ENCODE results near the gene SGPL1. TPM values are rescaled to one million over a fixed set of nuclear protein-coding genes. Genes with fewer than 3 reads are reported as not detected.

Gene SGPL1
- total RNA-seq, 6 experiments from 2014 or later: 33.2 to 50.1 (median 38.0) TPM

- no peak for TF ChIP-seq CTCF (IDR thresholded peaks at IDR 0.05)
- no peak for TF ChIP-seq POLR2A (IDR thresholded peaks at IDR 0.05)
- Histone ChIP-seq H3K36me3 (no peaks in the 10 kb centered on the region), H3K4me3 (no peak overlapping the region), H3K27me3 (no peaks in the 10 kb centered on the region), H3K9me3 (no peaks in the 10 kb centered on the region), H3K27ac (no peak overlapping the region), H3K4me1 (no peaks in the 10 kb centered on the region)
- intact Hi-C loops (cut with DNase I): loop anchor here in 1 of 2 donors (10.0 kb wide), 1 partner anchor 354 kb away; no protein-coding TSS in a partner anchor
- WGBS (ENCODE audit: insufficient coverage, low coverage, low lambda C conversion rate, missing lambda C conversion rate): 61% methylated on average over 12 of the region's 17 CpGs
- DNase-seq: no peak
- no peak for ATAC-seq
Measured at GRCh38 chr10:70930263-70931000, 114.7 kb downstream of the SGPL1 start.

Small RNA genes within 50 kb of the gene (small RNA-seq; reads per million reads assigned to genes)
- 0 reads per million in 2 experiments for gene RPS26P40

Other genes with a start within 250 kb of the SGPL1 start
- gene PRF1, start 213.2 kb upstream of the SGPL1 start, total RNA-seq: 1 to 10 TPM; 1.7 to 6.5 (median 3.1) TPM
- gene ADAMTS14, start 143.4 kb upstream of the SGPL1 start, total RNA-seq: under 1 TPM; 0.06 to 0.18 (median 0.11) TPM
- not detected for gene TBATA, start 30.6 kb upstream of the SGPL1 start, total RNA-seq
- gene PCBD1, start 72.6 kb downstream of the SGPL1 start, total RNA-seq: 100 to 1,000 TPM; 165 to 375 (median 230) TPM